WTC11 (cell line): ENCODE results near the gene EXOC1L.

Experiments
- CTCF ChIP-seq: fragments of 200-600 bp; IDR thresholded peaks from 2 replicates; pipeline ENCODE4 v1.8.0; 2022; ENCODE audit warnings: antibody characterized with exemption
- E2F4 ChIP-seq: sonication (generic); formaldehyde crosslinking; IDR thresholded peaks from 2 replicates; pipeline ENCODE4 v1.8.1; 2022; ENCODE audit warnings: low read depth, mild to moderate bottlenecking, moderate library complexity, missing genetic modification reagents, borderline replicate concordance
- EMX1 ChIP-seq: fragments of 250-450 bp; sonication (Bioruptor Pico); IDR thresholded peaks from 2 replicates; pipeline ENCODE4 v1.8.0; 2021; ENCODE audit warnings: mild to moderate bottlenecking
- ESRRA ChIP-seq: sonication (generic); formaldehyde crosslinking; IDR thresholded peaks from 2 replicates; pipeline ENCODE4 v1.8.1; 2022; ENCODE audit warnings: mild to moderate bottlenecking, missing genetic modification reagents, borderline replicate concordance
- HMGXB4 ChIP-seq: sonication (generic); formaldehyde crosslinking; IDR thresholded peaks from 2 replicates; pipeline ENCODE4 v1.8.1; 2023; ENCODE audit warnings: mild to moderate bottlenecking, moderate library complexity, missing genetic modification reagents
- IRF1 ChIP-seq: sonication (generic); formaldehyde crosslinking; IDR thresholded peaks from 2 replicates; pipeline ENCODE4 v1.8.0; 2023; ENCODE audit warnings: missing genetic modification reagents
- MAX ChIP-seq: sonication (generic); formaldehyde crosslinking; IDR thresholded peaks from 2 replicates; pipeline ENCODE4 v1.8.0; 2022; ENCODE audit warnings: mild to moderate bottlenecking, missing genetic modification reagents
- NFE2L1 ChIP-seq: sonication (generic); formaldehyde crosslinking; IDR thresholded peaks from 2 replicates; pipeline ENCODE4 v1.8.1; 2023; ENCODE audit warnings: missing genetic modification reagents
- NR1H2 ChIP-seq: sonication (generic); formaldehyde crosslinking; IDR thresholded peaks from 2 replicates; pipeline ENCODE4 v1.9.0; 2021; ENCODE audit warnings: mild to moderate bottlenecking, moderate library complexity, missing genetic modification reagents
- USF1 ChIP-seq: sonication (generic); formaldehyde crosslinking; IDR thresholded peaks from 2 replicates; pipeline ENCODE4 v1.8.0; 2022; ENCODE audit warnings: mild to moderate bottlenecking, missing genetic modification reagents
- USF2 ChIP-seq: sonication (generic); formaldehyde crosslinking; IDR thresholded peaks from 2 replicates; pipeline ENCODE4 v1.8.1; 2023; ENCODE audit warnings: mild to moderate bottlenecking, missing genetic modification reagents, moderate library complexity
- ZMAT4 ChIP-seq: fragments of 250-450 bp; sonication (Bioruptor Pico); IDR thresholded peaks from 2 replicates; pipeline ENCODE4 v1.9.0; 2021; ENCODE audit warnings: mild to moderate bottlenecking
- ZNF263 ChIP-seq: sonication (generic); formaldehyde crosslinking; IDR thresholded peaks from 2 replicates; pipeline ENCODE4 v1.8.1; 2022; ENCODE audit warnings: low read depth, mild to moderate bottlenecking, moderate library complexity, missing genetic modification reagents

- peak; percentile 97 for TF ChIP-seq USF1 (CRISPR knock-in tag)
- no peak for TF ChIP-seq IRF1 (CRISPR knock-in tag)
- no peak for TF ChIP-seq CTCF
- no peak for TF ChIP-seq ZNF263 (CRISPR knock-in tag)
- TF ChIP-seq NFE2L1 = no peak
- TF ChIP-seq ZMAT4 (CRISPR knock-in tag) = no peak
- no peak for TF ChIP-seq NR1H2 (CRISPR knock-in tag)
- TF ChIP-seq E2F4 (CRISPR knock-in tag) = no peak
- TF ChIP-seq MAX (CRISPR knock-in tag) = peak; percentile 59
- TF ChIP-seq EMX1 (CRISPR knock-in tag) = no peak
- no peak for TF ChIP-seq ESRRA (CRISPR knock-in tag)
- no peak for TF ChIP-seq HMGXB4
- peak; percentile 99 for TF ChIP-seq USF2
These were observed 34.0 kb downstream of the EXOC1L start, which contains the start of gene EXOC1 for GRCh38 chr4:55853484-55854046.
